WTC11 (cell line): ENCODE data around the gene CNN2. TPM values are rescaled to one million over a fixed set of nuclear protein-coding genes. Genes with fewer than 3 reads are reported as not detected.

ENCODE experiments used
- ATAC-seq: fragments of 200-7000 bp; cut with Tn5 transposase; 2 replicates; pipeline ENCODE4 v1.10.0; 2021; ENCODE audit warnings: mild to moderate bottlenecking, moderate library complexity
- CTCF ChIA-PET: fragments of 300-600 bp; sonication (Branson Sonifier 250); formaldehyde crosslinking; loops from one replicate; lab custom pipeline; 2021; ENCODE audit warnings: antibody characterized with exemption; lab: Charles Lee
- POLR2A ChIA-PET: fragments of 350-600 bp; sonication (Branson Sonifier 250); formaldehyde crosslinking; loops from one replicate; lab custom pipeline; 2021; ENCODE audit warnings: antibody characterized with exemption; lab: Charles Lee
- DNase-seq: peaks from one replicate; pipeline ENCODE4 v3.0.0; 2021; ENCODE audit warnings: low spot score
- H3K27ac Mint-ChIP-seq: 2 replicates; pipeline ENCODE4 v1.8.0; 2021; ENCODE audit warnings: mixed read lengths
- H3K27me3 Mint-ChIP-seq: 2 replicates; pipeline ENCODE4 v1.8.0; 2021; ENCODE audit warnings: low read depth, mild to moderate bottlenecking, moderate library complexity, mixed read lengths
- H3K36me3 Mint-ChIP-seq: 2 replicates; pipeline ENCODE4 v1.8.0; 2021; ENCODE audit warnings: mixed read lengths
- H3K4me1 Mint-ChIP-seq: 2 replicates; pipeline ENCODE4 v1.8.0; 2022; ENCODE audit warnings: mixed read lengths
- H3K4me3 Mint-ChIP-seq: 2 replicates; pipeline ENCODE4 v1.8.0; 2021; ENCODE audit warnings: mild to moderate bottlenecking, moderate library complexity, mixed read lengths
- H3K9me3 Mint-ChIP-seq: 2 replicates; pipeline ENCODE4 v1.8.0; 2021; ENCODE audit warnings: mixed read lengths
- CDX4 ChIP-seq: fragments of 250-450 bp; sonication (Bioruptor Pico); IDR thresholded peaks from 2 replicates; pipeline ENCODE4 v1.9.0; 2021; ENCODE audit warnings: moderate library complexity, mild to moderate bottlenecking, inconsistent platforms, borderline replicate concordance
- E2F5 ChIP-seq: sonication (generic); formaldehyde crosslinking; IDR thresholded peaks from 2 replicates; pipeline ENCODE4 v1.8.1; 2022; ENCODE audit warnings: mild to moderate bottlenecking, moderate library complexity, missing genetic modification reagents
- FOXP4 ChIP-seq: sonication (generic); formaldehyde crosslinking; IDR thresholded peaks from 2 replicates; pipeline ENCODE4 v1.8.0; 2022; ENCODE audit warnings: mild to moderate bottlenecking, missing genetic modification reagents
- GRHL2 ChIP-seq: fragments of 250-450 bp; sonication (Bioruptor Pico); IDR thresholded peaks from 2 replicates; pipeline ENCODE4 v1.8.0; 2022; ENCODE audit warnings: mild to moderate bottlenecking, moderate library complexity; ENCODE audit not compliant: insufficient replicate concordance, severe bottlenecking
- HMGA2 ChIP-seq: fragments of 250-450 bp; sonication (Bioruptor Pico); IDR thresholded peaks from 2 replicates; pipeline ENCODE4 v1.4.0; 2021; ENCODE audit warnings: mild to moderate bottlenecking, moderate library complexity
- KAT7 ChIP-seq: sonication (generic); formaldehyde crosslinking; IDR thresholded peaks from 2 replicates; pipeline ENCODE4 v1.8.1; 2023; ENCODE audit warnings: missing genetic modification reagents, mild to moderate bottlenecking, borderline replicate concordance
- MYBL2 ChIP-seq: sonication (generic); formaldehyde crosslinking; IDR thresholded peaks from 2 replicates; pipeline ENCODE4 v1.8.1; 2023; ENCODE audit warnings: mild to moderate bottlenecking, moderate library complexity, missing genetic modification reagents
- NR1H2 ChIP-seq: sonication (generic); formaldehyde crosslinking; IDR thresholded peaks from 2 replicates; pipeline ENCODE4 v1.9.0; 2021; ENCODE audit warnings: mild to moderate bottlenecking, moderate library complexity, missing genetic modification reagents
- RELA ChIP-seq: sonication (generic); formaldehyde crosslinking; IDR thresholded peaks from 2 replicates; pipeline ENCODE4 v1.8.1; 2022; ENCODE audit warnings: missing genetic modification reagents, mild to moderate bottlenecking, borderline replicate concordance
- TCF7 ChIP-seq: sonication (generic); formaldehyde crosslinking; IDR thresholded peaks from 2 replicates; pipeline ENCODE4 v1.8.0; 2022; ENCODE audit warnings: mild to moderate bottlenecking, low read depth, missing genetic modification reagents, moderate library complexity
- TEAD4 ChIP-seq: sonication (generic); formaldehyde crosslinking; IDR thresholded peaks from 2 replicates; pipeline ENCODE4 v1.8.0; 2022; ENCODE audit warnings: mild to moderate bottlenecking, missing genetic modification reagents
- ZBTB43 ChIP-seq: sonication (generic); formaldehyde crosslinking; IDR thresholded peaks from 2 replicates; pipeline ENCODE4 v1.8.1; 2023; ENCODE audit warnings: mild to moderate bottlenecking, missing genetic modification reagents
- ZNF232 ChIP-seq: sonication (generic); formaldehyde crosslinking; IDR thresholded peaks from 2 replicates; pipeline ENCODE4 v1.8.0; 2022; ENCODE audit warnings: mild to moderate bottlenecking, missing genetic modification reagents
- ZNF512 ChIP-seq: sonication (generic); formaldehyde crosslinking; IDR thresholded peaks from 2 replicates; pipeline ENCODE4 v1.8.1; 2022; ENCODE audit warnings: missing genetic modification reagents, borderline replicate concordance
- total RNA-seq: library from RNA; stranded (reverse); gene quantifications from 3 replicates; pipeline ENCODE4 v1.2.3, GENCODE V29; 2021

CNN2 gene
- total RNA-seq, 1 experiment from 2014 or later, result 390 TPM

- Mint-ChIP-seq H3K27me3 (peaks cover 37% of the 10 kb centered on the region), H3K4me3 (peak overlapping the region; percentile 49; the same call in 1 of the 2 replicates), H3K36me3 (no peaks in the 10 kb centered on the region)
- ATAC-seq (no peak), DNase-seq (no peak)
- TF ChIP-seq MYBL2 (CRISPR knock-in tag) (no peak), ZNF512 (no peak), GRHL2 (CRISPR knock-in tag) (no peak), NR1H2 (CRISPR knock-in tag) (no peak), ZBTB43 (no peak), RELA (CRISPR knock-in tag) (no peak), ZNF232 (no peak), TCF7 (no peak), FOXP4 (no peak), TEAD4 (CRISPR knock-in tag) (no peak), HMGA2 (no peak)
- TF ChIP-seq, all 79 proteins: peak for 0
- H3K27ac Mint-ChIP-seq, result 0 out of 2 replicates have a peak overlapping the region, but pooled peaks have one; percentile 45
- ChIA-PET CTCF (interaction anchor here (0.6 to 7.5 kb wide), 9 partner anchors 13 to 198 kb away, joined by 3 to 109 read pairs (median 6); partner anchors contain the start of gene ATP5F1D), POLR2A (interaction anchor here (1.0 to 3.0 kb wide), 4 partner anchors 10 to 28 kb away, joined by 3 to 14 read pairs (median 6); partner anchors contain the start of gene ABCA7)
- peaks cover 19% of the 10 kb centered on the region for H3K4me1 Mint-ChIP-seq
- H3K9me3 Mint-ChIP-seq, result no peaks in the 10 kb centered on the region
Observed at GRCh38 chr19:1068009-1069001, 41.9 kb downstream of the CNN2 start.

GRCh38 chr19:1069009-1069779 lies 42.8 kb downstream of the CNN2 start:
- H3K4me1 Mint-ChIP-seq, result peaks cover 17% of the 10 kb centered on the region
- TF ChIP-seq KAT7 (CRISPR knock-in tag), result no peak
- TF ChIP-seq E2F5 (CRISPR knock-in tag), result 0 out of 2 replicates have a peak, but pooled peaks have one; percentile 17
- TF ChIP-seq CDX4 (CRISPR knock-in tag), result no peak
- H3K9me3 Mint-ChIP-seq, result no peaks in the 10 kb centered on the region
- ATAC-seq (no peak), DNase-seq (no peak)
- peak overlapping the region; percentile 33; the same call in 1 of the 2 replicates for H3K4me3 Mint-ChIP-seq
- 0 out of 2 replicates have a peak overlapping the region, but pooled peaks have one; percentile 45 for H3K27ac Mint-ChIP-seq
- peaks cover 37% of the 10 kb centered on the region for H3K27me3 Mint-ChIP-seq
- H3K36me3 Mint-ChIP-seq, result no peaks in the 10 kb centered on the region
- CTCF ChIA-PET, result interaction anchor here (2.0 to 7.5 kb wide), 2 partner anchors 12 to 29 kb away, joined by 11 to 109 read pairs; partner anchors contain the start of gene ABCA7
- POLR2A ChIA-PET, result interaction anchor here (0.6 kb wide), 1 partner anchor 303 kb away, joined by 4 read pairs; no protein-coding TSS in a partner anchor
